HG02642 (cell line): ENCODE measurements around the gene HPS6.
"Not testable (repeated sequence)": the region's sequence is repeated elsewhere in the genome, so short reads cannot be mapped to it uniquely, and the experiment has no call there.

Experiments
- ATAC-seq: cut with Tn5 transposase; IDR thresholded peaks from one replicate; pipeline ENCODE4 v1.9.1; 2021; ENCODE audit warnings: mild to moderate bottlenecking; ENCODE audit not compliant: unreplicated experiment, poor library complexity

HPS6 gene

GRCh38 chr10:102064868-102065560, at the start of gene HPS6:
HPS6 (plus strand) TSS chr10:102065349; CDS start chr10:102065475, 126 bp downstream.
- peak; percentile 96 for ATAC-seq

DNA sequence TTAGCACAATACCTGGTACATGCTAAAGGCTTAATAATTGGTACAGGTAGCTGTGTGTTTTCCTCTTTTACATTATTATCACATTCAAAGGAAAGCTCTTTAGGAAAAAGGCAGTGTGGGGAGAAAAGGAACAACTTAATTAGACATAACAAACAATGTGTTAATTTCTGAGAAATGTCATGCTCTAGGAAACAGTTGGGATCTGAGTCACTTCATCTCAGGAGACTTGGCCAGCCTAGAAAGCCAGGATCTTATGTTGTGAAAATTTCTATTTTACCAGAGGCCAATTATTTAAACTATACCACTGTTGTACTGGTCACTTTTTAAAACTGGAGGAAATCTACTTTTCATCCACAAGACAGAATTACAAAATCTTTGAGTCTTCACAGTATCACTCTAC, 48.7 kb upstream of the HPS6 start:
- no peak for ATAC-seq

DNA sequence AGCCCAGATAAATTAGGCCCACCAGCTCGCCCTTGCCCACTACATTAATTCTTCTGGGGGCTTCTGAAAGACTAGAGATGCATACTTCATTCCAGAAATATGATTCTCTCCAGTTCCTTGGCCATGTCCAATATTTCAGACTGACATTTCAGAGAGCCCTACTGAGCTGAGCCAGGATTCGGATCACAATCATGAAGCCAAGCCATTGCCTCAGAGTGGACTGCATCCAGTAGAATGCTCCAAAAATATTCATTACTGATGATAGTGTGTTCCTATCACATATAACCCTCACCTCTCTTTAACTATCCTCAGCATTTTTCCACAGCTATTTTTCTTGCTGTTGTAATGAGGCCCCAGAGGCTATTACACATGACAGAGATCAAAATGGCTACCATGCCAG, 47.9 kb upstream of the HPS6 start:
- ATAC-seq: no peak

- ATAC-seq: no peak
Observed at GRCh38 chr10:102020938-102021337, 44.2 kb upstream of the HPS6 start.

GRCh38 chr10:102024799-102025198, 40.4 kb upstream of the HPS6 start:
- no peak for ATAC-seq

DNA sequence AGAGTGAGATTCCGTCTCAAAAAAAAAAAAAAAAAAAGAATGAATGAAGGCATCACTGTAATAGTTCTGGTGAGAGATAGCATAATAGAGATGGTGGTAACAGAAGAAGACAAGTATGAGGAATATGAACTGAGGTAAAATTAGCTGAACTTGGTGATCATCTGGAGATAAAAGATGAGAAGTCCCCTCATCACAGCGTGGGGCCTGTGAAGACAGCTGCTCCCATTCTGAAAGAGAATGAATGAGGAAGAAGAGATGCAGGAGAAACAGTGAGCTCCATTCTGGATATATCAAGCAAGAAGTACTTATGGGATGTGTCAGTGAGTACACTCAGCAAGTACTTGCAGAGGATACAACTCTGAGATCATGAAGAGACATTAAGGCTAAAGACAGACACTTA, 37.9 kb upstream of the HPS6 start:
- no peak for ATAC-seq

GRCh38 chr10:102033787-102034186, 31.4 kb upstream of the HPS6 start:
- ATAC-seq: no peak

DNA sequence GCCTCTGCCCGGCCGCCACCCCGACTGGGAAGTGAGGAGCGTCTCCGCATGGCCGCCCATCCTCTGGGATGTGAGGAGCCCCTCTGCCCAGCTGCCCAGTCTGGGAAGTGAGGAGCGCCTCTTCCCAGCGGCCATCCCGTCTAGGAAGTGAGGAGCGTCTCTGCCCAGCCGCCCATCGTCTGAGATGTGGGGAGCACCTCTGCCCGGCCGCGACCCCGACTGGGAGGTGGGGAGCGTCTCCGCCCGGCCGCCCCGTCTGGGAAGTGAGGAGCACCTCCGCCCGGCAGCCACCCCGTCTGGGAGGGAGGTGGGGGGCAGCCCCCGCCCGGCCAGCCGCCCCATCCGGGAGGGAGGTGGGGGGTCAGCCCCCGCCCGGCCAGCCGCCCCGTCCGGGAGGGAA, 29.3 kb upstream of the HPS6 start:
- not testable (repeated sequence) for ATAC-seq

GRCh38 chr10:102038410-102038809, 26.7 kb upstream of the HPS6 start:
- ATAC-seq: no peak

GRCh38 chr10:102040305-102041050, 24.7 kb upstream of the HPS6 start:
- no peak for ATAC-seq

GRCh38 chr10:102045292-102045691, 19.9 kb upstream of the HPS6 start:
- no peak for ATAC-seq

DNA sequence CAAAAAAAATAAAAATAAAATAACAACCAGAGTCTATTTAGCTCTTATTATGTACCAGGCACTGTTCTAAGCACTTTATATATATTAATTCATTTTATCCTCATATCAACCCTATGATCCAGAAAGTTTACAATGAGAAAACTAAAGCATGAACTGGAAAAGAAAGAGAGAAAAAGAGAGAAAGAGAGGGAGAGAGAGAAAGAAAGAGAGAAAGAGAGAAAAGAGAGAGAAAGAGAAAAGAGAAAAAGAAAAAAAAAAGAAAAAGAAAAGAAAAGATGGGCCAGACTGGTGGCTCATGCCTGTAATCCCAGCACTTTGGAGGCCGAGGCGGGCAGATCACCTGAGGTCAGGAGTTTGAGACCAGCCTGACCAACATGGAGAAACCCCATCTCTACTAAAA, 19.1 kb upstream of the HPS6 start:
- no peak for ATAC-seq

DNA sequence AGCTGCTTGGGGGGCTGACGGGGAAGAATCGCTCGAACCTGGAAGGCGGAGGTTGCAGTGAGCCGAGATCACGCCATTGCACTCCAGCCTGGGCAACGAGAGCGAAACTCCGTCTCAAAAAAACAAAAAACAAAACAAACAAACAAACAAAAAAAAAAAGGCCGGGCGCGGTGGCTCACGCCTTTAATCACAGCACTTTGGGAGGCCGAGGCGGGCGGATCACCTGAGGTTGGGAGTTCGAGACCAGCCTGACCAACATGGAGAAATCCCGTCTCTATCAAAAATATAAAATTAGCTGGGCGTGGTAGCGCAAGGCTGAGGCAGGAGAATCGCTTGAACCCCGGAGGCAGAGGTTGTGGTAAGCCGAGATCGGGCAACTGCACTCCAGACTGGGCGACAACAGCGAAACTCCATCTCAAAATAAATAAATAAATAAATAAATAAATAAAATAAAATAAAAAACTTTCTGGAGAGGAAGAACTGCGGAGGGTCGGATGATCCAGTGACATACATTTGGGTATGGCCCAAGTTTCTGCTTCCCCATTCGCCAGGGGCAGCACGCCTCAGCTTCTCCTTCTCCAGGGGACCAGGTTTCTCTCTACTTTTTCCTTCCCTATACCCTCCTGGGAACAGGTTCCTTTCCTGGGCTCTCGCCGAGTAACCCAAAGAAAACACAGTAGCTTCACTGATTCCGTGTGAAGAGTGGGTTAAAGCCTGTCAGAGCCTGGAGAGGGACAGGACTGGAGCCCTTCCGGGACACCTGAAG, 10.1 kb upstream of the HPS6 start:
- not testable (repeated sequence) for ATAC-seq

DNA sequence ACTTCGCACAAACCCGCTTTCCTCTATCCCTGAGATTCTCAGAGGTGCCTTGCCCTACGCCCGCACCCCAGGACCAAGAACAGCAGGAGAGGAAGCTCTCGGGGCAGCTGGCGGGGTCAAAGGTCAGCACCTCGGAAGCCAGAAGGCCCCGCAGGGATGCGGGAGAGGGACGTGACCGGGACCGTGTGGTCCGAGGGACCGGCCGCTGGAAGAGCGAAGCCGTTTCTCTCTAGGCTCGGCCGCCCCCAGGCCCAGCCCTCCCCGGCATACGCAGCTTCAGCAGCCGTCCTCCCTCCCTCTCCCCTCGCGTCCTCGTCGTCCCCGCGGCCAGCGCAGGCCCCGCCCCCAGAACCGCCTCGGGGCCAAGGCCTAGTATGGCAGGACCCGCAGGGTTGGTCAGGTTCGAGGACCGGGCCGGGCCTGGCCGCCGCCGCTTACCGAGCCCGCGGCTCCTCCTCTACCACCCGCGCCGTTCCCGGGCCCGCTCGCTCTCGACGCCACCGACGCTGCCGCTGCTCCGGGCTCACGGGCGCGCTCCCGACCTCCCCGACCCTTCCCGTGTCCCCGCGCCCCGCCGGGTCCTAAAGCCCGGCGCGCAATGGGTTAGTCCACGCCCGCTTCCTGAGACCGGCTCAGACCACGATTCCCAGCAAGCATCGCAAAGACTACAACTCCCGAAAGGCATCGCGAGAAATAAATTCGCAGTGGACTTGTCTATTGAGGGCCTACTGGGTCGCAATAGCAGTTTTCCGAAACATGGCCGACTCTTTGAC, 9.3 kb upstream of the HPS6 start, which contains the start of gene ARMH3:
Gene ARMH3 (minus strand): TSS at position 527 of the 773 bp plus-strand sequence. CDS start 16,059 bp downstream, outside the sequence.
- peak; percentile 93 for ATAC-seq

GRCh38 chr10:102059987-102060386, 5.2 kb upstream of the HPS6 start:
- no peak for ATAC-seq

GRCh38 chr10:102064503-102064867, 664 bp upstream of the HPS6 start:
- no peak for ATAC-seq

DNA sequence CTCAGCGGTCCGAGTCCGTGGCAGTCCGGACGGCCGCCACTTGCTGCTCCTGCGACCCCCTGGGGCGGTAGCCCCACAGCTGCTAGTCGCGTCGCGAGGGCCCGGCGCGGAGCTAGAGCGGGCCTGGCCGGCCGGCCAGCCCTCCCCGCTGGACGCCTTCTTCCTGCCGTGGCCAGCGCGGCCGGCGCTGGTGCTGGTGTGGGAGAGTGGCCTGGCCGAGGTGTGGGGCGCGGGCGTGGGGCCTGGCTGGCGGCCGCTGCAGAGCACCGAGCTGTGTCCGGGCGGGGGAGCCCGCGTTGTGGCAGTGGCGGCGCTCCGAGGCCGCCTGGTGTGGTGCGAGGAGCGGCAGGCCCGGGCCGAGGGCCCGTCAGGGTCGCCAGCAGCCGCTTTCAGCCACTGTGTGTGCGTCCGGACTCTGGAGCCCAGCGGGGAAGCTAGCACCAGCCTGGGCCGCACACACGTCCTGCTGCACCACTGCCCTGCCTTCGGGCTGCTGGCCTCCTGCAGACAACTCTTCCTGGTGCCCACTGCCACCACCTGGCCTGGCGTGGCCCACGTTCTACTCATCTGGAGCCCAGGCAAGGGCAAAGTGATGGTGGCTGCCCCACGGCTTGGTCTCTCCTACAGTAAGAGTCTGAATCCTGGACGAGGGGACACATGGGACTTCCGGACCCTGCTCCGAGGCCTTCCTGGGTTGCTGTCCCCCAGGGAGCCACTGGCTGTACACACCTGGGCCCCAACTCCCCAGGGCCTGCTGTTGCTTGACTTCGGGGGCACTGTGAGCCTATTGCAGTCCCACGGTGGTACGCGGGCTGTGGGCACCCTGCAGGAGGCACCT, 631 bp downstream of the HPS6 start:
- ATAC-seq: peak; percentile 30

GRCh38 chr10:102066399-102067088, 1.4 kb downstream of the HPS6 start:
- ATAC-seq: no peak
